NCI-H2196 treated with DMSO at 0.1 percent for 48 hours (cell line): ENCODE measurements around the gene CACNA1A.
"Not testable (repeated sequence)": the region's sequence is repeated elsewhere in the genome, so short reads cannot be mapped to it uniquely, and the experiment has no call there.

Source experiments
- DNase-seq: peaks from one replicate; lab custom pipeline; 2025; ENCODE audit not compliant: unreplicated experiment; lab: John Stamatoyannopoulos, UW

Gene CACNA1A

DNA sequence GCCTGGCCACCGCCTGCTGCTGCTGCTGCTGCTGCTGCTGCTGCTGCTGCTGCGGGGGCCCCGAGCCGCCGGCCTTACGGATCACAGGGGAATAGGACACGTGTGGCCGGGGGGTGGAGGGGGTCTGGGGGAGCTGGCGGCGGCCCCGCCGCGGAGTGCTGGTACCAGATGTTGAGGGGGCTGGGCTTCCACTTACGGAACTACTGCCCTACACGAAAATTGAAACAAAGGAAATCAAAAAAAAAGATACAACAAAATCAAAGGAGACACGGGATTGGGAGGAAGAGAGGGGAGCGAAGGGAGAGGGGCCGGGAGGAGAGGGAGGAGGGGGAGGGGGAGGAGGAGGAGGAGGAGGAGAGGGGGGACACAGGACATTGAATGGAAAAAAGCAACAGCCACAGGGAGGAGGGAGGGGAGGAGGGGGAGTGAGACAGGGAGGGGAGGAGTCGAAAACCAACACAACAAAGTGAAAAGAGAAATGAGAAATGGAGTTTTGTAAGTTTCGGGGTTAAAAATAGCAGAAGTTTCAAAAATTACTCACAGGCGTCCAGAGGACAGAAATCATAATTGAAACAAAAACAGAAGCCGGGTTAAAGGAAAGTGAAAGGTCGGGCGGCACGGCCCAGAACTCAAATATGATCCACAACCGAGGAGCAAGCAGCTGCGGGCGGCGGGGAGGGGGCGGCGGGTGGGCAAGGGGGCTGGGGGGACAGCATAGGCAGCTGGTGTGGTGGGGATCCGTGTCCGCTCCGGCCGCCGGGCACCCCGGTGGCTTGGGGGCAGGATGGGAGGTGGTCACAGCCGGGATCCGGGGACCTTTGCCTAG, 298.2 kb downstream of the CACNA1A start:
- no peak for DNase-seq

DNA sequence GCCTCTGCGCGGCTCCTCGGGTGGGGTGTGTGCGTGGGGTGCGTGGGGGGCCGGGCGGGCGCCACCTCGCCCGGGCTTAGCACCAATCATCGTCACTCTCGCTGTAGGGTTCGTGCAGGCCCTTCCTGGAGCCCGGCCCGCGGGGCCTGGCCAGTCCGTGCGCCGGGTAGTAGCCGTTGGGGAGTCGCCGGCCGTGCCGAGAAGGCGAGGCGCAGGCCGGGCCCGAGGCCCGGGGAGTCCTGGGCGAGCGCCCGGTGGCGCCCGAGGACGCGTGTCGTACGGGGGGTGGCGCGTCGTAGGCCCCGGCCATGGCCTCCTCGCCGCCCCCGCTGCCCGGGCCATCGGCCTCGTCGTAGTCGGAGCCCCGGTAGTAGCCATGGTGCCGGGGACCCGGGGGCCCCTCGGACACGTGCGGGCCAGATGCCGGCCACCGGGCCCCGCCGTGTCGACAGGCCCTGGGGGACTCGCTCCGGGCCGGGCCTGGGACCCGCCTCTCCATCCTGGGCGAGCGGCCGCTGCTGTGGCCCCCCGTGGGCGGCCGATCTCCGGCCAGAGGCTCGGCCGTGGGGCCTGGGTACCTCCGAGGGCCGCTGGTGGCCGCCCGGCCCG, 298.9 kb downstream of the CACNA1A start:
- DNase-seq = no peak

DNA sequence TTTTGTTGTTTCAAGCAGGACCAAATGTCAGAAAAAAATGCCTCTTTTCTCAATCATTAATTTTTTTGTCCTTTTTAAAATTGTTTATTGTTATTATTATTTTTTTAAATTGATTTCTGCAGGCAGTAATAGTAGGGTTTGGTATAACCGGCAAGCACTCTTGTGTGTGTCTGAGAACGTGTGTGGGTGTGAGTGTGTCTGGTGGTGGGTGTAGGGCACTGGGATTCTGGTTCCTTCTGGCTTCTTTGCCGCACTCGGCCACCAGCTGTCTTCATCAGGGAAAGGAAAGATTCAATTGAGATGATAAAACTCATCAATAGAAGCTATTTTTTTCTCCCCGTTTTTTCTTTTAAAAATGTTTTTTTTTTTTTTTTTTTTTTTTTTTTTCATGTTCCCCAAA, 299.7 kb downstream of the CACNA1A start:
- DNase-seq = no peak

DNA sequence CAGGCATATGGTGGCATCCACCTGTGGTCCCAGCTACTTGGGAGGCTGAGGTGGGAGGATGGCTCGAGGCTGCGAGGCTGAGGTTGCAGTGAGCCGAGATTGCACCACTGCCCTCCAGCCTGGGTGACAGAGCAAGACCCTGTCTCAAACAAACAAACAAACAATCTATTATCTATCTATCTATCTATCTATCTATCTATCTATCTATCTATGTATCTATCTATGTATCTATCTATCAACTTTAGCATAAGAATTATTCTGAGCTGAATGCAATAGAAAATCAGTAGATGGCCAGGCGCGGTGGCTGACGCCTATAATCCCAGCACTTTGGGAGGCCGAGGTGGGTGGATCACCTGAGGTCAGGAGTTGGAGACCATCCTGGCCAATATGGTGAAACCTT, 304.2 kb downstream of the CACNA1A start:
- DNase-seq = not testable (repeated sequence)

DNA sequence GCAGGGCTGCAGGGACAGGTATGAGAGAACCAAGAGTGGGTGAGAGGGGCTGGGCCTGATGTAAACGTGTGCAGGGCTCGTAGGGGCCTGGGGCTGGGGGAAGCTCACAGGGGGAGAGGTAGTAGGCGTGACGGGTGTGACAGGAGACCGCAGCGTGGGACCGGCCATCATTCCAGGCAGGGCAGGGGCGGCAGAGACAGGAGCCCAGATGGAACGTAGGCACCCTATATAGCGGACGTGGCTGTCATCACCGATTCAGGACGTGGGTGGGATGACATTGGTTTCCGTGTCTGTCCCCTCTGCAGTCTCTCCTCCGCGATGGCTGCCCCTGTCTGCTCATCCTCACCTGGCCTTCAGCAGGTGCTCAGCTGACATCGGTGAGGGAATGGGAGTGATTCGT, 307.6 kb downstream of the CACNA1A start:
- no peak for DNase-seq

DNA sequence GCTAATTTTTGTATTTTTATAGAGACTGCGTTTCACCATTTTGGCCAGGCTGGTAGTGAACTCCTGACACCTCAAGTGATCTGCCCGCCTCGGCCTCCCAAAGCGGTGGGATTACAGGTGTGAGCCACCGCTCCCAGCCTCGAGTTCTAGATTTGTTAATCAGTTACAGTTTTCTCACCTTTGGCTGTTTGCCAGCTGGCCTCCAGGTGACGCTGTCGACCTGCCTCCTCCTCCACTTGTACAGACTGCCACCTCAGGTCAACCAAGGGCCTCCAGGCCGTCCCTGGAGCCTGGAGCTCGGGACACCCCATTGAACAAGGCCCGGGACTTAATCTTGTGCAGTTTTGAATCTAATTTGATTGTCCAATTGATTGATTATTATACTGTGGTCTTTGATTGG, 310.6 kb downstream of the CACNA1A start:
- no peak for DNase-seq

DNA sequence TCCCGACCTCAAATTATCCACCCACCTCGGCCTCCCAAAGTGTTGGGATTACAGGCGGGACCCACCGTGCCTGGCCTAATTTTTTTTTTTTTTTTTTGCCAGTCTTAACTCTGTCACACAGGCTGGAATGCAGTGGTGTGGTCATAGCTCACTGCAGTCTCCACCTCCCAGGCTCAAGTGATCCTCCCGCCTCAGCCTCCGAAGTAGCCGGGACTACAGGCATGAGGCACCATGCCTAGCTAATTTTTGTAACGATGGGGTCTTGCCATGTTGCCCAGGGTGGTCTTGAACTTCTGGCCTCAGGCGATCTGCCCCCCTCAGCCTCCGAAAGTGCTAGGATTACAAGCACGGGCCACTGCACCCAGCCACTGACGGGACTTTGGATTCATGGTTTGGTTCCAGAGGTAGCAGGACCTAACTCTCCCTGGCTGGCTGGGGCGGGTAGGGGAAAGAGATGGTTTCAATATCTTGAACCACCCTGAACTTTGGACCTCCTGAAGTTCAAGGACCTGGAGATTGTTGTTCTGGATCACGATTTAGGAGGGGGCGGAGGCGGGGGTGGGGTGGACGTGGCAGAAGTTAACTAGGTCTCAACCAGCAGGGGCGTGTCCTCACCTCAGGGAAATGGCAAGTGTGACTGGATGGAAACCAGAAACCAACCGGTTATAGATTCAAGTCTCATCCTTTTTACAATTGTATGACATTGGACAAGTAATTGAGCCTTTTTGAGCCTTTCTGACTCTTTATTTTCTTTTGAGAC, 315.3 kb downstream of the CACNA1A start:
- DNase-seq = no peak

DNA sequence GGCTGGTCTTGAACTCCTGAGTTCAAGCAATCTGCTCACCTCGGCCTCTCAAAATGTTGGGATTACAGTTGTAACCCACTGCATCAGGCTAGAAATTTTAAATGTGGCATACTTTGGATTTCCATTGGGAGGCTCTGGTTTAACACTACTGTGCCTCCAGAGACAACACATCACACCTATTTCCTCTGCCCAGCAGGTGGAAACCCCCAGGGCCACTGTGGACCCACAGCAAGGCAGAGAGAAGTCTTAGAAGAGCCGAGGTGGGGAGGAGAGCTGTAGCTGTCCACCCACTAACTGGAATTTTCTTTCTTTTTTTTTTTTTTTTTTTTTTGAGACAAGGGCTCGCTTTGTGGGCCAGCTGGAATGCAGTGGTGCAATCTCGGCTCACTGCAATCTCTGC, 316.7 kb downstream of the CACNA1A start:
- DNase-seq = no peak

DNA sequence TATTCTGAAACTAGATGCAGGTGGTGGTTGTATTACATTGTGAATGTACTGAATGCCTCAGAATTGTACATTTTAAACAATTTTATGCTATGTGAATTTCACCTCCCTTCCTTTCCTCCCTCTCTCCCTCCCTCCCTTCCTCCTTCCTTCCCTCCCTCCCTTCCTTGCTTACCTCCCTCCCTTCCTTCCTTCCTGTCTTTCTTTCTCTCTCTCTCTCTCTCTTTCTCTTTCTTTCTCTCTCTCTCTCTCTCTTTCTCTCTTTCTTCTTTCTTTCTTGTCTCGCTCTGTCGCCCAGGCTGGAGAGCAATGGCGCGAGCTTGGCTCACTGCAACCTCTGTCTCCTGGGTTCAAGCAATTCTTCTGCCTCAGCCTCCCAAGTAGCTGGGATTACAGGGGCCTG, 318.9 kb downstream of the CACNA1A start:
- DNase-seq = no peak

DNA sequence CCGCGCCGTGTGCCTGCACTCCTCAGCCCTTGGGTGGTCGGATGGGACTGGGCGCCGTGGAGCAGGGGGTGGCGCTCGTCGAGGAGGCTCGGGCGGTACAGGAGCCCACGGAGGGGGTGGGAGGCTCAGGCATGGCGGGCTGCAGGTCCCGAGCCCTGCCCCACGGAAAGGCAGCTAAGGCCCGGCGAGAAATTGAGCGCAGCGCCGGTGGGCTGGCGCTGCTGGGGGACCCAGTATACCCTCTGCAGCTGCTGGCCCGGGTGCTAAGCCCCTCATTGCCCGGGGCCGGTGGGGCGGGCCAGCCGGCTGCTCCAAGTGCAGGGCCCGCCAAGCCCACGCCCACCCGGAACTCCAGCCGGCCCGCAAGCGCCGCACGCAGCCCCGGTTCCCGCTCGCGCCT, 319.6 kb downstream of the CACNA1A start:
- not testable (repeated sequence) for DNase-seq

DNA sequence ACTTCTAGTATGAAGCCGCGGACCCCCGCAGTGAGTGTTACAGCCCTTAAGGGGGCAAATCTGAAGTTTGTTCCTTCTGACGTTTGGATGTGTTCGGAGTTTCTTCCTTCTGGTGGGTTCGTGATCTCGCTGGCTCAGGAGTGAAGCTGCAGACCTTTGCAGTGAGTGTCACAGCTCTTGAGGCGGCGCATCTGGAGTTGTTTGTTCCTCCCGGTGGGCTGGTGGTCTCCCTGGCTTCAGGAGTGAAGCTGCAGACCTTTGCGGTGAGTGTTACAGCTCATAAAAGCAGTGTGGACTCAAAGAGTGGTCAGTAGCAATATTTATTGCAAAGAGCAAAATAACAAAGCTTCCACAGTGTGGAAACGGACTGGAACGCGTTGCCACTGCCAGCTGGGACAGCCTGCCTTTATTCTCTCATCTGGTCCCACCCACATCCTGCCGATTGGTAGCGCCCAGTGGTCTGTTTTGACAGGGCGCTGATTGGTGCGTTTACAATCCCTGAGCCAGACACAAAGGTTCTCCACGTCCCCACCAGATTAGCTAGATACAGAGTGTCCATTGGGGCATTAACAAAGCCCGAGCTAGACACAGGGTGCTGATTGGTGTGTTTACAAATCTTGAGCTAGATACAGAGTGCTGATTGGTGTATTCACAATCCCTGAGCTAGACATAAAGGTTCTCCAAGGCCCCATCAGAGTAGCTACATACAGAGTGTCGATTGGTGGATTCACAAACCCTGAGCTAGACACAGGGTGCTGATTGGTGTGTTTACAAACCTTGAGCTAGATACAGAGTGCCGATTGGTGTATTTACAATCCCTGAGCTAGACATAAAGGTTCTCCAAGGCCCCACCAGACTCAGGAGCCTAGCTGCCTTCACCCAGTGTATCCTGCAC, 320.3 kb downstream of the CACNA1A start:
- DNase-seq = not testable (repeated sequence)

DNA sequence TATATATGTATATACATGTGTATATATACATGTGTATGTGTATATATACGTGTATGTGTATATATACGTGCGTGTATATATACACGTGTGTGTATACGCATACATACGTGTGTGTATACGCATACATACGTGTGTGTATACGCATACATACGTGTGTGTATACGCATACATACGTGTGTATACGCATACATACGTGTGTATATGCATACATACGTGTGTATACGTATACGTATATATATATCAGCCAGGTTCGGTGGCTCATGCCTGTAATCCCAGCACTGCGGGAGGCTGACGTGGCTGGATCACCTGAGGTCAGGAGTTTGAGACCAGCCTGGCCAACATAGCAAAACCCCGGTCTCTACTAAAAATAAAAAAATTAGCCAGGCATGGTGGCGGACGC, 321.4 kb downstream of the CACNA1A start:
- not testable (repeated sequence) for DNase-seq

DNA sequence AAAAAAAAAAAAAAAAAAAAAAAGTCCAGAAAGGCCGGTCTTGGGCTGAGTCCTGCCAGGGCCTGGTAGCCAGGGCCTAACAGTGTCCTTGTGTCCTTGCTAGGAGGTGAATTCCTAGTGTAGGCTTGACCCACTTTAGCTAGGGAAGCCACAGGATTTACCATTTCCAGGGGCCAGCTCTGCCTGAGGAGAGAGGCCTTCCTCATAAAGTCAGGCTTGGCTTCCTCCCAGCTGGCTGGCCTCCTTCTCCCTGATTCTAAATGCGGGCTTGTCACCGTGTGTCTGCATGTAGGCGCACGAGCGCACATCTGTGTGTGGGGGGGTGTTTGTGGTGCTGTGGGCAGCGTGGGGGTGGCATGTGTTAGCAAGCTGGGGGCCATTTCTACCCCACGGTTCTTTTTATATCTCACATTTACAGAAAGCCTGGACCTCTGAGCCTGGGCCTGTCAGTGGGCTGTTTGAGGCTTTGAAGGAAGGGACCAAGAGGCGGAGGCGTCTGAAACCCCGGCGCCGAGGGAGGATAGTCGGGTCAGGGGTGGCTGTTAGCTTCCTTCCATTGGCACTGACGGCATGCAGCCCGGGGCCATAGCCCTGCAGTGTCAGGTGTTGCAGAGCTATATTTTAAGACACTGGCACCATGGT, 324.4 kb downstream of the CACNA1A start:
- DNase-seq = no peak

DNA sequence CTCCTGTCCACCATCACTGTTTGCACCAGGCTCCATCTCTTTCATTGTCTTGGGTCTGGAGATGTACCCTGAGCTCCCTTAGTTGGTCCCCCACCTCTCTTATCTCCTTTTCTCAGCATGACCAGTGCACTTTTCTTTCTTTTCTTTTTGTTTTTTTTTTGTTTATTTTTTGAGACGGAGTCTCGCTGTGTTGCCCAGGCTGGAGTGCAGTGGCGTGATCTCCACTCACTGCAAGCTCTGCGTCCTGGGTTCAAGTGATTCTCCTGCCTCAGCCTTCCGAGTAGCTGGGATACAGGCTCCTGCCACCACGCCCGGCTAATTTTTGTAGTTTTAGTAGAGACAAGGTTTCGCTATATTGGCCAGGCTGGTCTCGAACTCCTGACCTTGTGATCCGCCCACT, 328.0 kb downstream of the CACNA1A start:
- not testable (repeated sequence) for DNase-seq

DNA sequence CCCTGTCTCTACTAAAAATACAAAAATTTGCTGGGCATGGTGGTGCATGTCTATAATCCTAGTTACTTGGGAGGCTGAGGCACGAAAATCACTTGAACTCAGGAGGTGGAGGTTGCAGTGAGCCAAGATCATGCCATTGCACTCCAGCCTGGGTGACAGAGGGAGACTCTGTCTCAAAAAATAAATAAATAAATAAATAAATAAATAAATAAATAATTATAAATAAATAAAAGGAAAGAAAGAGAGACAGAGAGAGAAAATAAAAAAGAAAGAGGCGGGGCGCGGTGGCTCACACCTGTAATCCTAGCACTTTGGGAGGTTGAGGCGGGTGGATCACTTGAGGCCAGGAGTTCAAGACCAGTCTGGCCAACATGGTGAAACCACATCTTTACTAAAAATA, 328.7 kb downstream of the CACNA1A start:
- DNase-seq = not testable (repeated sequence)

DNA sequence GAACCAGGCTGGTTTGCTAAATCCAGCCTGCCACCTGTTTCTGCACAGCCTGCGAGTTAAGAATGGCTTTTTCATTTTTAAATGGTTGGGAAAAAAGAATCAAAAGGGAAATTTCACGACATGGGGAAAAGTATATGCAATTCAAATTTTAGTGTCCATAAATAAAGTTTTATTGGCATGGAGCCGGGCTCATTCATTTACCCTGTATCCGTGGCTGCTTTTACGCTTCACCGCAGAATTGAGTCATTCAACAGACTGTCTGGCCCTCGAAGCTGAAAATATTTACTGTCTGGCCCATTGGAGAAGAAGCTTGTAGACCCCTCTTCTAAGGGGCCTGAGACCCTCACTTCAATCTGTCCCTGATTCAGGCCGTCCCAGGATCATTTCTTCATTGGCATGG, 329.9 kb downstream of the CACNA1A start:
- no peak for DNase-seq

DNA sequence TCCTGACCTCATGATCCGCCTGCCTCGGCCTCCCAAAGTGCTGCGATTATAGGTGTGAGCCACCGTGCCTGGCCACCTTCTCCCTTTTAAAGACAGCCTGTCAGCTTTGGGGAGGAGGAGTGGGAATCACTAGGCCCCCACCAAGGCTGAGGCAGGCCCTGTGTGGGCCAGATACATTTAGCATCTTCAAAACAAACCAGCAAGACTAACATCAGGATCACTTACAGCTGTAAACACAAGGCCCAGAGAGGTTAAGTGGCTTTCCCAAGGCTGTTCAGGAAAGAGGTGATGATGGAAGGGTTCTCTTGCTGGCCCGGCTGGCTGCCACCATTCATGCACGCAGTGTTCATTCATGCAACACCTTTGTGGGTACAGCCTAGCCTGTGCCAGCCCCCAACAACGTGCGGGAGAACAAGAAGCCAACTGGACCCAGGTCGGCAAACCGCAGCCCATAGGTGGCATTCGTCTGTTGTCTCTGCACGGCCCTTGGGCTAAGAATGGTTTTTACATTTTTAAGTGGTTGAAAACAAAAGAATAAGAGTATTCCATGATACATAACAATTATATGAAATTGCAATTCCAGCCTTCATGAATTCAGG, 333.0 kb downstream of the CACNA1A start:
- no peak for DNase-seq

DNA sequence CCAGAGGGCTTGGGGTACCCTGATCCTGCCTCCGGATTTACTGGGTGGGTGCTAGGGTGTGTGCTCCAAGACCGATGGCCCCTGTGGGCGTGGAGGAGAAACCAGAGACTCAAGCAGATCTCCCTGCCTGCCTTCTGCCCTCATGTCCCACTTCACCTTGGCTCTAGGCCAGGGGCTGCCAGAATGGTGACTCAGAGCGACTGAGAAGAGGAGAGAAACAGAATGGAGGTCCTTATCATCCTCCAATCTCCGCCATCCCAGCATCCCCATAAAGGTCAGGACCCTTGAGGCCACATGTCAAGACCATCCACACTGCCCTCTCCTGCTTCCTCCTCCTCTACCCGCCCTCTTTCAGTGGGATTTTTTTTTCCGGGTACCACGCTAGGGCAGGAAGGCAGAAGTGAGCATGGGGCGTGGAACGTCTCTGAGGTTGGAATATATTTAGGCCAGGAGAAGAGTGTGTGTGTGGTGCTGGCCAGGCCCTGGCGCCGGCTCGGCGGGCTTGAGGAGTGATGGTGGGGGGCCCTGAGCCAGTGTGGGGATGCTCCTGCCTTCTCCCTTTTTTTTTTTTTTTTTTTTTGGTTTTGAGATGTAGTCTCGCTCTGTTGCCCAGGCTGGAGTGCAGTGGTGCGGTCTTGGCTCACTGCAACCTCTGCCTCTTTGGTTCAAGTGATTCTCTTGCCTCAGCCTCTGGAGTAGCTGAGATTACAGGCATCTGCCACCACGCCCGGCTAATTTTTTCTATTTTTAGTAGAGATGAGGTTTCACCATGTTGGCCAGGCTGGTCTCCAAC, 333.7 kb downstream of the CACNA1A start:
- DNase-seq = peak; percentile 54

DNA sequence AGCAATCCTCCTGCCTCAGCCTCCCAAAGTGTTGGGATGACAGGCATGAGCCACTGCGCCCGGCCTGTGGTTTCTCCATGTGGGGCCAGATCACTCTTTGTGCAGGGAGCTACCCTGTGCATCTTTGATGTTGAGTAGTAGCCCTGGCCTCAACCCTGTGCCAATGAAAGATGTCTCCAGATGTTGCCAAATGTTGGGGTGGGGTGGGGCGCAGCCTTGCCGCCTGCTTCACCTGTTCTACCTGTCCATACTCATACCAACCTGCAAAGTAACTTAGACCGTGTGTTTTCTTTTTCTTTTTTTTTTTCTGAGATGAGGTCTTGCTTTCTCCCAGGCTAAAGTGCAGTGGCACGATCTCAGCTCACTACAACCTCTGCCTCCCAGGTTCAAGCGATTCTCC, 335.1 kb downstream of the CACNA1A start:
- DNase-seq = no peak
